Spleen (tissue), 7 donors: ENCODE measurements around the gene NMBR.

Experiments used
- POLR2AphosphoS5 ChIP-seq, 3 donors: sonication (generic); formaldehyde crosslinking; IDR thresholded peaks; one replicate each; pipeline ENCODE4 v1.5.1; 2017; ENCODE audit warnings: antibody characterized with exemption in 3 of 3
- TF ChIP-seq, protein P1 (sequence below), 11 experiments: fragments of 200-600 bp in 7 of 11; fragments of 450-650 bp in 4 of 11; sonication (generic) in 4 of 11; IDR thresholded peaks in 8 of 11; conservative IDR thresholded peaks in 3 of 11; 1 replicate in 7 of 11; 2 replicates in 4 of 11; pipeline versions ENCODE4 v1.4.0 to v1.8.0; 2016 to 2021; ENCODE audit warnings: antibody characterized with exemption in 11 of 11, inconsistent platforms in 4 of 11, mild to moderate bottlenecking in 1 of 11
- donor health status: DM: no; HTN: no; CAD: no; lungs with moderate emphysema.
- donor health status: DM: no; HTN: no; CAD: no.
- donor health status: DM: no; HTN: no; CAD: no.

DNA sequence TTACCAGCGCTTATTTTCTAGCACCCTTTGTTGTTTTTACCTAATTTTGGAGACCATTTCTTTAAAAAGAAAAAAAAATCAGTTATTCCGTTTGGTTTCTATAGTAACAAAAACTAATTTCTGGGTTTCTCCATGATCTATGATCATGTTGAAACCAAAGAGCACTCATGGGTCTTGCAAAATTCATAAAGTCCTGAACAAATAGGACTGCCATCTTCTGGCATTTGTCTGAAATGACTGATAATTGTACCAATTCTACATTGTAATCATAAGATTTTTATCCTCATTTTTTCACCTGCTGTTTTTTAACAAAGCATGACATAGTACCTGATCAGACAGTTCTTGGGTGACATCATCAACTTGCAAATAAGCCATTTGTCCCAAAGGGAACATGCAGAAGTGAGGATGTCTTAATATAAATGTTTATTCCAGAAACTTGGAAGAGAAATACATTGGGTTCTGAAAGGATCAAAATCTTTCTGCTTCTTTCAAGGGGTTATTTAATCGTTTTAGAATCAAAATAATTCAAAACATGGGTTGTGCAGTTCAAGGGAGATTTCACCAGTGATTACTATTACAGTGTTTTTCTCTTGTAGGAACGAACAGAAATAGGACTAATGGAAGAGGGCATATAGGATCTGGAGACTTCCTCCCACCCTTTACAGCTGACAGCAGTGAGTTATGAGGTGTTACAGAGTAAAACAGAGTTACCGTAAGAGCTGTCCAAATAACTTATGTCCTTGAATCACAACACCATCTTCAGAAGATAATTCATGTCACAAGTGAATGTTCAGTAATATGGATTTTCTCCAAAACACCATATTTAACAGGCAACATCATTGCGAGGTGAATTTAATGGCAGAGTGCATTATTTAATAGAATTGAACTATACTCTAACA lies 101.3 kb downstream of the NMBR start:
- TF ChIP-seq, protein P1, sequence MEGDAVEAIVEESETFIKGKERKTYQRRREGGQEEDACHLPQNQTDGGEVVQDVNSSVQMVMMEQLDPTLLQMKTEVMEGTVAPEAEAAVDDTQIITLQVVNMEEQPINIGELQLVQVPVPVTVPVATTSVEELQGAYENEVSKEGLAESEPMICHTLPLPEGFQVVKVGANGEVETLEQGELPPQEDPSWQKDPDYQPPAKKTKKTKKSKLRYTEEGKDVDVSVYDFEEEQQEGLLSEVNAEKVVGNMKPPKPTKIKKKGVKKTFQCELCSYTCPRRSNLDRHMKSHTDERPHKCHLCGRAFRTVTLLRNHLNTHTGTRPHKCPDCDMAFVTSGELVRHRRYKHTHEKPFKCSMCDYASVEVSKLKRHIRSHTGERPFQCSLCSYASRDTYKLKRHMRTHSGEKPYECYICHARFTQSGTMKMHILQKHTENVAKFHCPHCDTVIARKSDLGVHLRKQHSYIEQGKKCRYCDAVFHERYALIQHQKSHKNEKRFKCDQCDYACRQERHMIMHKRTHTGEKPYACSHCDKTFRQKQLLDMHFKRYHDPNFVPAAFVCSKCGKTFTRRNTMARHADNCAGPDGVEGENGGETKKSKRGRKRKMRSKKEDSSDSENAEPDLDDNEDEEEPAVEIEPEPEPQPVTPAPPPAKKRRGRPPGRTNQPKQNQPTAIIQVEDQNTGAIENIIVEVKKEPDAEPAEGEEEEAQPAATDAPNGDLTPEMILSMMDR (IDR thresholded peaks at IDR 0.05 in 8 of 11, conservative IDR thresholded peaks at IDR 0.05 in 3 of 11): no peak
- TF ChIP-seq POLR2AphosphoS5 (IDR thresholded peaks at IDR 0.05): no peak
